Stimulated activated CD4-positive, alpha-beta T cell treated with anti-CD3 and anti-CD28 coated beads, Interleukin-4, amount 100 ng/mL, for 1 hour (primary cell): ENCODE measurements around the gene RBM4.
A peak's percentile ranks its signal among the peaks of the same experiment; 100 is the strongest.

ENCODE experiments used
- DNase-seq: peaks from one replicate; pipeline ENCODE4 v3.0.0-alpha.2; 2020

Gene RBM4

GRCh38 chr11:66659763-66660162 lies 21.3 kb downstream of the RBM4 start:
- DNase-seq: no peak

- DNase-seq: no peak
Measured at GRCh38 chr11:66663741-66664296, 25.3 kb downstream of the RBM4 start.

GRCh38 chr11:66665369-66665768 lies 26.9 kb downstream of the RBM4 start:
- no peak for DNase-seq

GRCh38 chr11:66670816-66671215 lies 32.3 kb downstream of the RBM4 start:
- DNase-seq: no peak

GRCh38 chr11:66674964-66675602 lies 36.6 kb downstream of the RBM4 start:
- DNase-seq: no peak

GRCh38 chr11:66676282-66676919 lies 37.9 kb downstream of the RBM4 start:
- DNase-seq: no peak

- DNase-seq: no peak
Measured at GRCh38 chr11:66676931-66677598, 38.6 kb downstream of the RBM4 start.

GRCh38 chr11:66677599-66678375 lies 39.3 kb downstream of the RBM4 start, which contains the start of gene RBM4B:
TSS of gene RBM4B (minus strand) at chr11:66677887. CDS start at chr11:66677079, 808 bp downstream.
- DNase-seq: peak; percentile 93

GRCh38 chr11:66680966-66681645 lies 42.6 kb downstream of the RBM4 start:
- no peak for DNase-seq

- DNase-seq: no peak
Measured at GRCh38 chr11:66683877-66684276, 45.4 kb downstream of the RBM4 start.

GRCh38 chr11:66684635-66685034 lies 46.1 kb downstream of the RBM4 start:
- no peak for DNase-seq

- no peak for DNase-seq
Measured at GRCh38 chr11:66685276-66686099, 47.0 kb downstream of the RBM4 start.

GRCh38 chr11:66686100-66686785 lies 47.7 kb downstream of the RBM4 start:
- DNase-seq: no peak

GRCh38 chr11:66686801-66687750 lies 48.6 kb downstream of the RBM4 start:
- DNase-seq: no peak

- DNase-seq: no peak
Measured at GRCh38 chr11:66687831-66688281, 49.4 kb downstream of the RBM4 start.

- no peak for DNase-seq
Measured at GRCh38 chr11:66688561-66689534, 50.3 kb downstream of the RBM4 start.

GRCh38 chr11:66689661-66690590 lies 51.4 kb downstream of the RBM4 start:
- DNase-seq: no peak
